Suprapubic skin (tissue), 4 donors: ENCODE measurements around the gene STK25.

Experiments
- POLR2A ChIP-seq, 2 donors: fragments of 450-650 bp; IDR thresholded peaks; one replicate each; pipeline ENCODE4 v1.6.1; 2017; ENCODE audit warnings: antibody characterized with exemption in 2 of 2, mild to moderate bottlenecking in 2 of 2, moderate library complexity in 2 of 2
- POLR2AphosphoS5 ChIP-seq, 3 donors: sonication (generic); formaldehyde crosslinking; IDR thresholded peaks; one replicate each; pipeline ENCODE4 v1.6.1; 2017; ENCODE audit warnings: antibody characterized with exemption in 3 of 3
- TF ChIP-seq, protein P1 (sequence below), 2 donors: fragments of 200-600 bp in 1 of 2; fragments of 450-650 bp in 1 of 2; sonication (generic) in 1 of 2; IDR thresholded peaks; one replicate each; pipeline ENCODE4 v1.5.1; 2016 to 2019; ENCODE audit warnings: antibody characterized with exemption in 2 of 2, mild to moderate bottlenecking in 1 of 2, moderate library complexity in 1 of 2

DNA sequence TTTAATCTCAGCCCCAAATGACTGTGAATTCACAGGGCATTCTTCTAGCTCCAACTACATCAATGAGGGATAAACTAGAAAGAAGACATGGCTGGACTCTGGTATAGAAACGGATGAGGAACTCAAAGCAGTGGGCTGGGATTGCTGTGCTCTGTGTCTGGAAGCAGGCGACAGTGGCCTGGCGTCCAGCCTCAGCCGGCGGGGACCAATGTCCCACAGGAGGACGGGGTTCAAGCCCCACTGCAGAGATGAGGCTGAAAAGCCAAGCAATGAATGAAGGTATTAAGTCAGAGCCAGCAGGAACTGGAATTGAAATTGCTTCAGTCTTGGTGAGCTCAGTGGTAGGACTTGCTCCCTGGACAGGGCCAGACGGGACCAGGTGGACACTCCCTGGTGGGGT, 25.9 kb upstream of the STK25 start:
- TF ChIP-seq, protein P1, sequence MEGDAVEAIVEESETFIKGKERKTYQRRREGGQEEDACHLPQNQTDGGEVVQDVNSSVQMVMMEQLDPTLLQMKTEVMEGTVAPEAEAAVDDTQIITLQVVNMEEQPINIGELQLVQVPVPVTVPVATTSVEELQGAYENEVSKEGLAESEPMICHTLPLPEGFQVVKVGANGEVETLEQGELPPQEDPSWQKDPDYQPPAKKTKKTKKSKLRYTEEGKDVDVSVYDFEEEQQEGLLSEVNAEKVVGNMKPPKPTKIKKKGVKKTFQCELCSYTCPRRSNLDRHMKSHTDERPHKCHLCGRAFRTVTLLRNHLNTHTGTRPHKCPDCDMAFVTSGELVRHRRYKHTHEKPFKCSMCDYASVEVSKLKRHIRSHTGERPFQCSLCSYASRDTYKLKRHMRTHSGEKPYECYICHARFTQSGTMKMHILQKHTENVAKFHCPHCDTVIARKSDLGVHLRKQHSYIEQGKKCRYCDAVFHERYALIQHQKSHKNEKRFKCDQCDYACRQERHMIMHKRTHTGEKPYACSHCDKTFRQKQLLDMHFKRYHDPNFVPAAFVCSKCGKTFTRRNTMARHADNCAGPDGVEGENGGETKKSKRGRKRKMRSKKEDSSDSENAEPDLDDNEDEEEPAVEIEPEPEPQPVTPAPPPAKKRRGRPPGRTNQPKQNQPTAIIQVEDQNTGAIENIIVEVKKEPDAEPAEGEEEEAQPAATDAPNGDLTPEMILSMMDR (IDR thresholded peaks at IDR 0.05): no peak
- no peak for TF ChIP-seq POLR2AphosphoS5 (IDR thresholded peaks at IDR 0.05)
- TF ChIP-seq POLR2A (IDR thresholded peaks at IDR 0.05): no peak
